GM18867 (cell line): ENCODE data around the gene CRACR2A.

ENCODE experiments used
- ATAC-seq: cut with Tn5 transposase; IDR thresholded peaks from one replicate; pipeline ENCODE4 v1.9.1; 2021; ENCODE audit warnings: mild to moderate bottlenecking, moderate library complexity; ENCODE audit not compliant: unreplicated experiment

Gene CRACR2A

GRCh38 chr12:3655328-3655900 is 97.5 kb downstream of the CRACR2A start:
- ATAC-seq = no peak

GRCh38 chr12:3651585-3652424 is 101.1 kb downstream of the CRACR2A start:
- ATAC-seq = no peak

DNA sequence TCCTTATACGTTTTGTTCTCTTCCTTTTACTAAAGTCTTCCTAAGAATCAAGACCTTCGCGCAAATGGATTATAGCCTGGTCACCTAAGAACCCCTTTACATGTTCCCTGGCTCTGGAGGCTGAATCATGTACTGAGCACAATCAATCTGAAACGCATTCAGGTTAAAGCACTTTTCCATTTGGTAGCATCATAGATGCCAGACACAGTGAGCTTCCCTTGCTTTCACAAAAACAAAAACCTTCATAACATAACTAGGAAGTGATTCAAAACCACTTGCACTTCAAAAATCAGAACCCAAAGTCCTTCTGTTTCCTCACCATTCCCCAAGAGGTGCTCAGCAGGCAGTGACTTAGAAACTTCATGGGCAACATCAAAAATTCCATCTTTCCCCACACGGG is 105.4 kb downstream of the CRACR2A start:
- no peak for ATAC-seq

DNA sequence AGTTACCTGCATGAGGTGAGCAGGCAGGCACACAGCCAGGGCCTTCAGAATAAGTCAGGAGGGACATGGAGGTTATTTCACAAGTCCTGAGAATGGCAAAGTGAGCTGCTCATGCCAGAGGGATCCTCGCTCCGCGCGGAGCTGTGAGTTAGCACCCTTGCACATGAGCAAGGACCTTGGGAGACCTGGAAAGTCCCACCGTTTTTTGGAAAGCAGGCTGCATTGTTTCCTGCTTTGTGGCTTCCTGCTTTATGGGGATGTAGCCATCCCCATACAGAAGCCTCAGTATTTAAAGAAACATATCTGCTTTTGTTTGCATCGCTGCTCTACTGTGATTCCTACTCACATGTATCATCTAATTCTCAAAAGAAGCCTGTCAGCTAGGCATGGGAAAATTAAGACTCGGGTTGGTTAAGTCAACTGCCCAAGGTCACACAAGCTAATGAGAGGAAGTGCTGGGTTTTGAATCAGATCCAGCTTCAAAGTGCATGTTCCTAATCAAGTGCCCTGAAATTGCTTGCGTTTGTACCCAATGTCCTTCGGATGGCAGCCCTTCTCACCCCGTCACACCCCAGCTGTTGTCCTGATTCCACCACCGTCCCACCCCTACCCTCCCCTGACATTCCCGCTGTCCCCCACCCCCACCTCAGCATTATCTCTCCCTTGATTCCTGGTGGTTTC is 106.2 kb downstream of the CRACR2A start:
- no peak for ATAC-seq

- no peak for ATAC-seq
These were observed 107.8 kb downstream of the CRACR2A start for GRCh38 chr12:3645091-3645490.

- no peak for ATAC-seq
These were observed 108.8 kb downstream of the CRACR2A start for GRCh38 chr12:3644104-3644503.

DNA sequence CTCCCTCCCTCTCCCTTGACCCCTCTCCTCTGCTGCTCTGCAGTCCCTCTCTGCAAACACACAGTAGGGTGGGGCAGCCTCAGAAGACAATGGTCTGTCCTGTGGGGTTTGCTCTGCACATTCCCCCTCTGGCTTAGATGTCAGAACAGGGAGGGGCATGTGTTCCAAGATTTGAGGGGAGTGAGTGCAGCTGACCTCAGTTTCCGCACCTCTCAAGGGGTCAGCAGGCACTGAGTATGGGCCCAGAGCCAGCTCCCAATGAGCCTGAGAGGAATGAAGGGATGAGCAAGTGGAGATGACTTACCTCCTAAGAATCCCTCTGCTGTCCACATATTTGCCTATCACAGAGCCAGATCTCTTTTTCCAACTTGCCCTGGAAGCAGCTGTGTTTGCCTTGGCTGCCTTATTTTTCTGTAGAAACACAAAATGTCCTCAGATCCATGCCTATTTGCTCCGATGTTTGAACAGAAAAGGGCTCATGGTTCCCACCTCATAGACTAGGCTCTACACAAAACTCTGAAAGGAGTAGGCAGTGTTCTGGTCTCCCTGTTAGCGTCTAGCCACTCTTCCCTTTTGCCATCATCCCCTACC is 111.4 kb downstream of the CRACR2A start:
- ATAC-seq = no peak

DNA sequence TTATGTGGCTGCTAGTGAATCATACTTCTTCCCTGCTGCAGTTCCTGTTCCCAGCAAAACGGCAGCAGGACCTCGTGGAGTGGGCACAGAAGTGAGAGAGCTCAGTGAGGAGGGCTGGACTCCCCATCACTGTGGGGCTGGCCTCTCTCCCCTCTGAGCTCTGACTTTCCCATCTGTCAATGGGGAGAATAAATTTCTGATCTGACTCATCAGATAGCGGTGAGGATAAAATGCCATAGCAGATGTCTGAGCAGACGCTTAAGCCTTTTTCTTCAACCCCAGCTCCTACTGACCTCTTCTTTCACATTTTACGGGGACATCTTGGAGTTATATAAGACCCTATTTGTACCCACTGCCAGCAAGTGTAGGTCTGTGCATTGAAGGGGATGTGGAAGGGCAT is 116.6 kb downstream of the CRACR2A start:
- ATAC-seq = no peak

- no peak for ATAC-seq
These were observed 118.6 kb downstream of the CRACR2A start for GRCh38 chr12:3634348-3634747.

DNA sequence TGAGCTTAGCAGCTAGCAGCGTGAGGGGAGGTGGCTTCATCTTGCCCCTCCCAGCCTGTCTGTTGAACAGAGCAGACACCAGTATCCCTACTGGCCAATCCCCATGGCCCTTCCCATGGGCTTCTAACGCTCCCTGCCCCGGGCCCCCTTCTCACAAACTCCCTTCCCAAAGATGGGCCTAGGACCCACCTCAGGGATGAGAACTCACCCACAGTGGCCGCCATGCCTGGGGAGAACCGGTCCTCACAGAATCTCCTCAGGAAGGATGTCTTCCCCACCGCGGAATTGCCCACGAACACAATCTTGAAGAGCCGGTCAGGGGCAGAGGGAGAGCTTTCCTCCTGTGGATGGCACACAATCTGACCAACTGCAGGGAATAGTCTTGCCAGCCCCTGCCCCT is 119.5 kb downstream of the CRACR2A start:
- no peak for ATAC-seq

DNA sequence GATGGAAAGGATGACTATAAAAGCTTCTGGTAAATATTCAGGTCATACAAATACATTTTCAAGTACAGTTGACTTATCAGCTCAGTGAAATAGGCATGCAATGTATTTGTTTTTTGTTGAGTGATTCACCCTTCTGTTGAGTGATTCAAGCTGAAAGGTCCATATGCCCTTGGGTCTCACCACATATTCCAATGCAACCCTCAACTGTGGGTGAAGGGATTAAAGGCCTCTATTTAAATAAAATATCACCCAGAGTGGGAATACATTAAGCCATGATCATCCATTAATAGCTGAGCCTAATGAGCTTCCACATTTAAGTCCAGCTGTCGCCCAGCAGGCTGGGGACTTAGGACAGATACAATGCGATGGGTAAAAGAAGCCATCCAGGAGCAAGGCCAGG is 120.2 kb downstream of the CRACR2A start:
- no peak for ATAC-seq

- ATAC-seq = no peak
These were observed 120.7 kb downstream of the CRACR2A start for GRCh38 chr12:3632256-3632655.

DNA sequence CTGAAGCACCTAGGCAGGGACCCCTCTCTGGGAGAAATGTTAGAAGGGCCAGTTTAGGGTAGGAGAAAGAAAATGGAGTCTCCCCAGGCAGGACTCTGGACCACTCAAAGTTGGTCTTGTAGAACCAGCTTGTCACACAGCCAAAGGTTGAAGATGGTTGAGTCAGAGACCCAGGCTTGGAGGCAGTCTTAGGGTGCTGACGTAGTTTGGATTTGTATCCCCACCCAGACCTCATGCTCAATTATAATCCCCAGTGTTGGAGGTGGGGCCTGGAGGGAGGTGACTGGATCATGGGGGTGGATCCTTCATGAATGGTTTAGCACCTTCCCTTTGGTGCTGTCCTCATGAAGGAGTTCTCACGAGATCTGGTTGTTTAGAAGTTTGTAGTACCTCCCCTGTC is 121.2 kb downstream of the CRACR2A start:
- ATAC-seq = no peak

DNA sequence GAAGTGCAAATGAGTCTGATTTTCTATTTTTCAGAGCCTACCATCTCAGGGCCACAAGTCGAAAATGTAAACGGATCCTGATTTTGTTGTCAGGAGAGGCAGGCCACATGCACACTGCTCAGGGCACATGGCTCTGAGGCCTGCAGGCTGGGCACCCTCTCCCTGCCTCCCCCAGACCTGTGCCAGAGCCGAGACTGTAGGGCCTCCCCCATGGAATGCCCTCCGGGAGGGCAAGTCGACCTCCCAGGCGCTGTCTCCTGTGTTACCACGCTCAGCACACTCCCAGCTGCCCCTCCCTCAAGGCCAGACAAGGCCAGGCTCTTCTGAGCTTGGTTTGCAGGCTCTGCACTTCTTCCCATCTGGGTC is 121.7 kb downstream of the CRACR2A start:
- no peak for ATAC-seq

DNA sequence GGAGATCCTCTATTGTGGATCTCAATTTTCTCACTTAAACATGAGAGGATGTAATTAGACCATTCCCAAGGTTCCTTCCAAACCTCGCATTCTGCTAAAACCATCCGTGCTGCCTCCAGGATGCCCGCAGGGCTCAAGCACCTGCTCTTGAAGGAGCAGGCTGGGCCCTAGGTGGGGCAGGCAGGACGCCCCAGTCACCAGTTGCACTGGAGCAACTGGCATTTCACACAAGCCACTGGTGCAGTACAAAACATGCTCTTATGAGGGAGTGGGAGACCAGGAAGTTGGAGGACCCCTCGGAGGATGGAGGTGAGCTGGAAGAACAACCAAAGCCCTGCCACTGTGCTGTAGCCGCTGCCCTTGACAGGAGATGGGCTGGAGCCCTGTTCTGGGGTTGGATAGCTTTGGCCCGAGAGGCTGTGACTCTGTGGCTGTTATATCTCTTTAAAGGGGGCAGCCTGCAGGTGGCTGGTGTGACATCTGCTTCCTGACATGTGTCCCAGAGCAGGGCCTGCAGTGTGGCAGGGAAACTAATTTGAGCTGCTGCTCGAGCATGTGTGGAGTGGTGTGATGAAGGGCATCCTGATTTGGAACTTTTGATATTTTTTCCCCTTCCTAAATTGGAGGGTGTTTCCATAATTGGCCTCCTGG is 122.2 kb downstream of the CRACR2A start:
- ATAC-seq = no peak

DNA sequence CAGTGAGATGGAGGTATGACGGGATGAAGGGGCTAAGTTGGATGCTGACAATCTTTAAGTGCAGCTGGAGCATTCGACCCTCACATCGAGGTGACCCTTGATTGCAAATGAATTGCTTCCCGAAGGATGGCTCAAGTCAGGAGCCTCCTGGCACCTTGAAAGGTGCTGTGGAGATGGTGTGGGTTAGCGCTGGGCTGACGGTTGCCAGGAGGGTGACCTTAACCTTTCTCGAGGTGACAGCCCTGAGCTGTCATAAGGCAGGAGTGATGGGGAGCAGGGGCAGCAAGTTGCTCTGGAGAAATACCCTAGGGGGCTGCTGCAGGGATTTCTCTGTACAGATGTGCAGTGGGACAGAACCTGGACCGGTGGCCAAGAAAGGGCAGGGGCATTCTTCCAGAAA is 122.8 kb downstream of the CRACR2A start:
- no peak for ATAC-seq

DNA sequence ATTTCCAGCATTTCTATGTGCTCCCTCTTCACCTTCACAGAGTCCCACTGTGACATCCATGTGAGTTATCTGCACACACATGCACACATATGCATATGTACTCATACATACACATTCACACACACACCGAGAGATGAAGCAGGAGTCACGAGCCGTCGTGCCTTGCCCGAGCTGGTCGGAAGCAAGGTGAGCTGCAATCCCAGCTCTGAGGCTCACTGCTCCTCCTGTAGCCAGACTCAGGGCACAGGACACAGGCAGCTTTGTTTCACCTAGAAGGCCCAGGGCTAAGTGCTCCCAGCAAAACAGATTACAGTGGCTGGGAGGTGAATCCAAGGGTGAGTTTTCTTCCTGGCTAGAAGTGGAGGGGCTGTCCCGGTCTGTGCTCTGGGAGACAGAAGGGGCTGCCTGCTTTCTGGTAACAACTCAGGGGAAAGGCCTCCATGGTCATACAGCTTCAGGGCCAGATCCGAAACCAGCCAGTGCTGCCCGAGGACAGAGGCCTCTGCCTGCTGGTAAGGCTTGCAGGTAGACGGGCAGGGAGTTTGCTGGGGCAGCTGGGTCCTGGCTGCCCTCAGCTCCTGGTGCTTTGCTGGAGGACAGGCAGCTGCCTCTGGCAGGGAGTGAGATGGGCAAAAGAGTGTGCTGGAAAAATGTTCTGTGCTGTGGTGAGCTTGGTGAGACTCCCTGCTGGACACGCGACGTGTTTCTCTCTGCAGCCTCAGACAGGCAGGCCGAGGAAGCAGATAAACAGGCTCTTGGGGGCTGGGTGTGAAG is 123.7 kb downstream of the CRACR2A start:
- no peak for ATAC-seq

DNA sequence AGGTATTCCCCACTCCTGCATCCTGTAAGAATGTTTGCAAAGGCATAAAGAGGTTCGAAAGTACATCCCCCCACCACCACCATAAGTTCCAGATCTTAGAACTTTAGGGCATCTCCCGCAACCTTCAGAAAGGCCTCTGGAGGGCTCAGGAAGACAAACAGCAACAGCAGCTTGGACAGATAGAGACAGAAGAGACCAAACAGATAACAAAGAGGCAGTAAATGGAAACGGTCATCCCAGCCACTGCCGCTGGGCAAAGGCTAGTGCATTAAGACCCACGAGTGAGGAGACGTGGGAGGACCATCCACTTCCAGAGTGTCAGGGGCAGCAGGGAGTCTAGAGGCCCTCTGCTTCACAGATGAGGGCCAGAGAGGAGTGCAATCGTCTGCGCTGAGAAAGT is 124.3 kb downstream of the CRACR2A start:
- ATAC-seq = no peak

GRCh38 chr12:3627336-3627735 is 125.6 kb downstream of the CRACR2A start:
- no peak for ATAC-seq

DNA sequence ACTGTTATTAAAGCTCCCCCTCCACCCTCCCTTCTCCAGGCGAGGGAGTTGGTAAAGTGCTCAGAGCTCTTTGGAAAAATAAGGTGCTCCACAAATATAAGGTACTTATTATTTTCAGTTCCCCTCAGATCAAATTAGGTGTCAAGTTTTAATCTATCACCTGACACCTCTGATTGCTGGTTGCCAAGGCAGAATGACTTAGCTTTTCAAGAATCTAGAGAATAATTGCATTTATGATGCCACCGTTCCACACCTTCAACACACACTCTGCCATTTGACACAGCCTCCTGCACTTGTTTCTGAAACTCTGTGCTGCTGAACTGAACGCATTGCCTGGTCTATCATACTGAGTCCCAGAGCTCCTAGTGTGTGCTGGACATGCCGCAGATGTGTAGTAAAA is 128.6 kb downstream of the CRACR2A start:
- ATAC-seq = no peak
